ENCODE results near the gene PTPRG. TPM values are rescaled to one million over a fixed set of nuclear protein-coding genes. Genes with fewer than 3 reads are reported as not detected.
A peak's percentile ranks its signal among the peaks of the same experiment; 100 is the strongest.

Gene PTPRG
- total RNA-seq, 1 experiment from 2014 or later, result 69.3 TPM

- Histone ChIP-seq H3K4ac (ENCODE audit: low read depth, low read length) (no peak overlapping the region), H2BK5ac (ENCODE audit: insufficient read length, low read length) (no peak overlapping the region), H3K4me1 (ENCODE audit: insufficient read depth, low read length) (peaks cover 10% of the 10 kb centered on the region), H3K9ac (ENCODE audit: extremely low read depth, insufficient read length, low read length) (no peak overlapping the region), H2BK15ac (ENCODE audit: low read depth, low read length) (no peak overlapping the region), H3K79me2 (ENCODE audit: insufficient read depth, low read length) (peaks cover 48% of the 10 kb centered on the region), H3K18ac (ENCODE audit: insufficient read length, low read depth, low read length) (no peak overlapping the region), H3K79me1 (ENCODE audit: insufficient read depth, low read depth, low read length, poor library complexity, severe bottlenecking) (peaks cover 7% of the 10 kb centered on the region), H3K9me3 (ENCODE audit: control insufficient read depth, low read depth, low read length) (no peaks in the 10 kb centered on the region), H3K27me3 (ENCODE audit: insufficient read depth, low read length) (no peaks in the 10 kb centered on the region), H2BK20ac (ENCODE audit: low read depth, low read length, poor library complexity, severe bottlenecking) (no peak overlapping the region), H3T11ph (ENCODE audit: low read length) (no peak overlapping the region), H2BK120ac (ENCODE audit: low read depth, low read length, poor library complexity, severe bottlenecking) (no peak overlapping the region), H4K5ac (ENCODE audit: insufficient read length, low read depth, low read length) (no peak overlapping the region), H4K91ac (ENCODE audit: insufficient read length, low read depth, low read length) (no peak overlapping the region), H3K23ac (ENCODE audit: insufficient read length, low read depth, low read length) (no peak overlapping the region), H4K8ac (replicated peaks; ENCODE audit: insufficient read length, low read depth, low read length) (no peak overlapping the region), H2AFZ (ENCODE audit: low read length) (no peak overlapping the region), H3K14ac (ENCODE audit: insufficient read depth, low read length) (no peak overlapping the region), H3K23me2 (ENCODE audit: insufficient read length, low read depth, low read length, poor library complexity, severe bottlenecking) (no peaks in the 10 kb centered on the region), H2AK5ac (ENCODE audit: insufficient read length, low read length) (no peak overlapping the region), H4K20me1 (ENCODE audit: control insufficient read depth, insufficient read depth, insufficient read length) (no peaks in the 10 kb centered on the region), H3K4me2 (ENCODE audit: insufficient read depth, insufficient read length, low read length) (no peak overlapping the region), H3K56ac (ENCODE audit: insufficient read length, low read depth, low read length) (no peak overlapping the region), H3K27ac (ENCODE audit: insufficient read length, low read depth, low read length) (no peak overlapping the region), H2BK12ac (ENCODE audit: insufficient read length, low read depth, low read length) (no peak overlapping the region)
- no peak for TF ChIP-seq CTCF (conservative IDR thresholded peaks at IDR 0.05)
- no peaks in the 10 kb centered on the region for H3K9me3 Mint-ChIP-seq
- no peaks in the 10 kb centered on the region for H3K27me3 Mint-ChIP-seq (ENCODE audit: low read depth)
- H3K36me3 Mint-ChIP-seq (ENCODE audit: insufficient read depth in 1 of 3, low read depth in 3 of 3), result peaks cover 5 to 12% (median 7%) of the 10 kb centered on the region in 3 experiments; a peak in 5 of 7 replicates
- WGBS (ENCODE audit: extremely low coverage, insufficient read length, low lambda C conversion rate), result no CpG with 5 or more reads among the region's 1 CpG
- peak overlapping the region in 2 of 3 experiments; percentile 21 to 29; a peak in 5 of 7 replicates for H3K27ac Mint-ChIP-seq
- H3K4me3 Mint-ChIP-seq, result no peak overlapping the region
- H3K4me1 Mint-ChIP-seq, result peaks cover 31 to 37% of the 10 kb centered on the region in 2 experiments
- DNase-seq, result no peak
These were observed 52.3 kb downstream of the PTPRG start for GRCh38 chr3:61613666-61614065.
